Fibroblast of skin of abdomen (primary cell): ENCODE results near the gene OR51B4.
A peak's percentile ranks its signal among the peaks of the same experiment; 100 is the strongest.

Experiments
- DNase-seq: peaks from one replicate; pipeline ENCODE4 v3.0.0-alpha.2; 2013

The OR51B4 gene

DNA sequence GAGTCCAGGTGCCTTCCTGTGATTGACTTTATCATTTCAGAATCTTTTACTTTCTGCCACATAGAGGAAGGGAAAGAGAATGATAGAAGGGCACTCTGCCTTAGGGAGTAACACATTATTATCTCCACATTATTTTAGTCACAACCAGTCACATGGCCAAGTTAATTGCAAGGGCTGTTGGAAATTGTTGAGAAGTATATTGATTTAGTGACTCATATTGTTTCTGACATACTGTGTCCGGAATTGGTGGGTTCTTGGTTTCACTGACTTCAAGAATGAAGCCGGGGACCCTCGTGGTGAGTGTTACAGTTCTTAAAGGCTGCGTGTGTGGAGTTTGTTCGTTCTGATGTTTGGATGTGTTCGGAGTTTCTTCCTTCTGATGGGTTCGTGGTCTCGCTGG lies 8.7 kb downstream of the OR51B4 start:
- DNase-seq, result no peak

DNA sequence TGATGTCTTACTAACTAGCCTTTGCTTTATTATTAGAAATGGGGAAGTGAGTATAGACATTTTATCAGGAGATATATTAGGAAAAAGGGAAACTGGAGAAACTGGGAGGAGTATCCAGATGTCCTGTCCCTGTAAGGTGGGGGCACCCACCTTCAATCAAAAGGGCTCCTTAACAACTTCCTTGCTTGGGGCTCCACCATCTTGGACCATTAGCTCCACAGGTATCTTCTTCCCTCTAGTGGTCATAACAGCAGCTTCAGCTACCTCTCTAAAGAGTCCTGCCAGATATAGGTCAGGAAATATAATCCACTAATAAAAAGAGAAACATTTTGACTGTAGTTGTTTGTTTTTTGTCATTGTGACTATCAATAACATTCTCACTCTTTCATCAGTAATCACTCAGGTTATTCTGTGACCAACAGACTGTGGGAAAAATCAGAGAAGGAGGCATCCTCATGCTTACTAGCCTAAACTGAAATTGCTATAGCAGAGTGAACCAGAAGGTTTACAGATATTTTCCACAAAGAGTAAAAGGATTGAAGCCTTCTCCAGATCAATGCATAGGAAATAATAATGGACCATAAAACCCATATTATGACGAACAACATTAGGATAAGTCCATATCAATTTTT lies 10.4 kb downstream of the OR51B4 start:
- DNase-seq, result peak; percentile 24

DNA sequence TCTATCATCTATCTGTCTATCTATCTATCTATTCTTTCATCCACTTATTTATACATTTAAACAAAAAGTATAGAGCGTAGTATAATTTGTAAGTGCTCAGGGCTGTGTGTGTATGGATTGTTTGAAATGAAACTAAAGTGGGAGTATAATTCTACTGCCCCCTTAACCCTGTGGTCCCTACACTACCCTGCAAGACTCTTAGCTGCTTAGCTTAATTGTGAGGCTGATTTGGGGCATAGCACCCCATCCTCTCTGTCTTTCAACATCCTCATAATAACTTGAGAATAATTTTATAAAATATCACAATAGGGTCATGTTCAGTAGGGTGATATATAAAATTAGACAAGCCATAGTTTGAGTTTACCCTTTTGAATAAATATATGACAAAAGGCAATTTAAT lies 11.6 kb downstream of the OR51B4 start:
- DNase-seq, result no peak

DNA sequence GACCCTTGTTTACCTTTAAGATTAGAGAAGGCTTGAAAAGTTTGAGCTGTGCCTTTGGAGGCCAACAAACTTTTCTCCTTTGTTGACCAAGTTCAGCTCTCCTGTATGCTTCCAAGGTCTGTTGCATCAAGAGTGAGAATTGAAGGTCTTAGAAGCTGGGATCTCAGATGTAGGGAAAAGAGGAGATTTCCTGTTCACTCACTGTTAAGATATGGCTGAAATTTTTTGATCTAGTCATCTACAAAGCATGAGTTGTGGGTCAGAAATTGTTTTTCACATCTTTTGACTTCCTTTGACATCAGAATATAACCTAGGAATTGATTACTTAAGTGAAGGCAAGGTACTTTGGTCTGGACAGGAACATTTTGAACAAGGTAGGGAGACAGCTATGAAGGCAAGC lies 12.1 kb downstream of the OR51B4 start:
- DNase-seq, result peak; percentile 20

DNA sequence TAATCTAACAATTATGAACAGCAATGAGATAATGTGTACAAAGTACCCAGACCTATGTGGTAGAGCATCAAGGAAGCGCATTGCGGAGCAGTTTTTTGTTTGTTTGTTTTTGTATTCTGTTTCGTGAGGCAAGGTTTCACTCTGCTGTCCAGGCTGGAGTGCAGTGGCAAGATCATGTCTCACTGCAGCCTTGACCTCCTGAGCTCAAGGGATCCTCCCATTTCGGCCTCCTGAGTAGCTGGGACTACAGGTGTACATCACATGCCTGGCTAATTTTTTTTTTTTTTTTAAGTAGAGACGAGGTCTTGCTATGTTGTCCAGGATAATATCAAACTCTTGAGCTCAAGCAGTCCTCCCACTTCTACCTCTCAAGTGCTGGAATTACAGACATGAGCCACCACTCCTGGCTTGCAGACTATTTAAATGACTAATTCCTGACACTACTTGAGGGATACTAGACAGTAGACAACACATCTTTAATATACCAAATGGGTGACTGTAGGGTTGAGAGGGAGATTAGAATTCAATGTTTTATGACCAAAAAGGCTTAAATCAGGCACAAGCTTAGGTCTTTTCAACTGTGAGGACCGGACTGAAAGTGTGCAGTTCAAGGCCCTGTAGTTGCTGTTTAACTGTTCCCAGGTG lies 12.7 kb downstream of the OR51B4 start:
- peak; percentile 16 for DNase-seq

DNA sequence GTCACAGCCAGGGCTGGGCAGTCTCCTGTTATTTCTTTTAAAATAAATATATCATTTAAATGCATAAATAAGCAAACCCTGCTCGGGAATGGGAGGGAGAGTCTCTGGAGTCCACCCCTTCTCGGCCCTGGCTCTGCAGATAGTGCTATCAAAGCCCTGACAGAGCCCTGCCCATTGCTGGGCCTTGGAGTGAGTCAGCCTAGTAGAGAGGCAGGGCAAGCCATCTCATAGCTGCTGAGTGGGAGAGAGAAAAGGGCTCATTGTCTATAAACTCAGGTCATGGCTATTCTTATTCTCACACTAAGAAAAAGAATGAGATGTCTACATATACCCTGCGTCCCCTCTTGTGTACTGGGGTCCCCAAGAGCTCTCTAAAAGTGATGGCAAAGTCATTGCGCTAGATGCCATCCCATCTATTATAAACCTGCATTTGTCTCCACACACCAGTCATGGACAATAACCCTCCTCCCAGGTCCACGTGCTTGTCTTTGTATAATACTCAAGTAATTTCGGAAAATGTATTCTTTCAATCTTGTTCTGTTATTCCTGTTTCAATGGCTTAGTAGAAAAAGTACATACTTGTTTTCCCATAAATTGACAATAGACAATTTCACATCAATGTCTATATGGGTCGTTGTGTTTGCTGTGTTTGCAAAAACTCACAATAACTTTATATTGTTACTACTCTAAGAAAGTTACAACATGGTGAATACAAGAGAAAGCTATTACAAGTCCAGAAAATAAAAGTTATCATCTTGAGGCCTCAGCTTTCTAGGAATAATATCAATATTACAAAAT lies 13.4 kb downstream of the OR51B4 start:
- DNase-seq, result no peak

DNA sequence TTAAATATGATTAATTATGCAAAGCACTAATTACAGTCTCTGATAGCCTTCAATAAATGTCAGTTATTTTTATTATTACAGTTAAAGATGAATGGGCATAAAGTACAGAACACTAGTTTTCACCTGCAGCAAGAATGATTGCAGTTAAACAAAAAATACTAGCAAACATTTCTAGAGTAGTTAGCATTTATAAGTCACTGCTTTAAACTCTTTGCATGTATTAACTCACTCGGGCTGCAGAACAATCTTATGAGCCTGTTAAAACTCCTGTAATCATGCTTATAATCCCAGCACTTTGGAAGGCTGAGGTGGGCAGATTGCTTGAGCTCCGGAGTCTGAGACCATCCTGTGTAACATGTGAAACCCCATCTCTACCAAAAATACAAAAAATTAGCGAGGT lies 14.8 kb downstream of the OR51B4 start:
- no peak for DNase-seq

DNA sequence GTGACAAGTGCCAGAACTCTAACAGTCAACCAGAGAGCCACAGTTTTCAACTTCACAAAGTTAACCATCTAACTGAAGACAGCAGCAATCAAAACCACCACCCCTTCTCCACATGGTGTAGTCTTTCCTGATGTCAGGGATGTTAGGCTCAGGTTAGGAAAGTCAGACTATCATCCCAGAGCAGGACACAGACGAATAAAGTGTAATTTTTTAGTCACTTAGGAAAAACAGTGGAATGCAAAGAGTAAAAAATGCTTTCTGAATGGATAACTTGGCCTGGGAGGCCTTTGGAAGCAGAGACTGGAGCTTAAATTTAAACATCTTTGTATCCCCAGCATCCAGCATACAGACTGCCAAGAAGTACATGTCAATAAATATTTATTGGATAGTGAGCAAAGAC lies 15.4 kb downstream of the OR51B4 start:
- no peak for DNase-seq

DNA sequence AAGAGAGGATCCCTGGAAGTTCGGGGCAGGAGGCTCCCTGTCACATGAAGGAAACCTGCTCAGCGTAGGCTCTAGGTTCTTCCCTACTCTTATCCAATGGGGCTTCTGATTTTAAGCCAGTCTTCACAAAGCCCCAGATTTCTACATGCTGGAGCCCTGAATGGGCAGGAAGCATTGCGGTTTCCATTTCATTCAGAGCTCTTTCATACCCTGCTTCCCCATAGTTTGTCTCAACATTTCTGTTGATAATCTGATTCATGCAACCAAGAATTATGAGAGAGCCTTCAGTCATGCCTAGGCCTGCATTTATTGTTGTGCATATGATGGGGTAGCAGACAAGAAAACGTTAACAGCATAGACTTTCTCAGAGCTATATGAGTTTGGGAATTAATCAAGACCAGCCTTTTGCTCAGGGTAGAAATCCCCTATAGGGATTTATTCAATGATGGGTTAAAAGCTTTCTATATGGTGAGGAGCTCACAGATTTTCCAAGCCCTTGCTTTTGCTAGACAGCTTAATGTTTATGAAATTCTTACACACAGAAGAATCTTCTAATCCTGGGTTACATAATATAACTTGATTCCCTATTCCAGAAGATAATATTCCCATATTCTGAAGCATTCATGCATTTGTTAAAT lies 15.9 kb downstream of the OR51B4 start:
- no peak for DNase-seq

DNA sequence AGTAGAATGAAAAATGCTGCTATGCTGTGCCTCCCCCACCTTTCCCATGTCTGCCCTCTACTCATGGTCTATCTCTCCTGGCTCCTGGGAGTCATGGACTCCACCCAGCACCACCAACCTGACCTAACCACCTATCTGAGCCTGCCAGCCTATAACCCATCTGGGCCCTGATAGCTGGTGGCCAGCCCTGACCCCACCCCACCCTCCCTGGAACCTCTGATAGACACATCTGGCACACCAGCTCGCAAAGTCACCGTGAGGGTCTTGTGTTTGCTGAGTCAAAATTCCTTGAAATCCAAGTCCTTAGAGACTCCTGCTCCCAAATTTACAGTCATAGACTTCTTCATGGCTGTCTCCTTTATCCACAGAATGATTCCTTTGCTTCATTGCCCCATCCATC lies 17.1 kb downstream of the OR51B4 start:
- no peak for DNase-seq

DNA sequence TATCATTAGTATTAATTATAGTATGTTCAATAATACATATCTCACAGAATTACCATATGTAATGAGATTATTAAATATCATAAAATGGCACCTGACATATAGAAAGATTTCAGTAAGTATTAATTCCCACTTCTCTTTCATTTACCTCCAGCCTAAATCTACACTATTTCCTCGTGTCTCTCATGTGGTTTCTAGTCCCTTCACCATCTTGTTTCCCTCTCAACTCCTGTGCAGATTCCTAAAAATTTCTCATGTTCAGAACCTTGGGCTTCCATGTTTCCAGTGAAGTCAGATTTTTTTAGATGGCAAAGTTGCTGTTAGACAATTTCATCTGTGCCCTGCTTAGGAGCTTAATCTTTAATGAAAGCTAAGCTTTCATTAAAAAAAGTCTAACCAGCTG lies 17.9 kb downstream of the OR51B4 start:
- no peak for DNase-seq

DNA sequence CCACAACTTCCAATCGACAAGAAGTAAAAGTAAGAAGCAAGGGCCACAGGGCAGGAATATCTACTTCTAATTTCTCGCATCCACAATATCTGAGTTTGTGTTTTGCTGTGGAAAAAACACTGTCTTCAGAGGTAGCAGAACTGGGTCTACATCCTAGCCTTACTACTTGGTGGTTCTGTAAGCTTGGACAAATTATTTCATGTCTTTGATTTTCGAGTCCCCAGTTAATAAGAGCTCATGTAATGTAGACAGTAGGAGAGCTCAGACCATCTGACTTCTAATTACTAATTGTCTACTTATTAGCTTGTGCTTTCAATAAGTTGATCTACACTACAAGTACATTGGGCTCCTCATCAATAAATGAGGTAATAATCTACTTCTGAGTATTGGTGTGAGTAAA lies 18.7 kb downstream of the OR51B4 start:
- DNase-seq, result no peak

DNA sequence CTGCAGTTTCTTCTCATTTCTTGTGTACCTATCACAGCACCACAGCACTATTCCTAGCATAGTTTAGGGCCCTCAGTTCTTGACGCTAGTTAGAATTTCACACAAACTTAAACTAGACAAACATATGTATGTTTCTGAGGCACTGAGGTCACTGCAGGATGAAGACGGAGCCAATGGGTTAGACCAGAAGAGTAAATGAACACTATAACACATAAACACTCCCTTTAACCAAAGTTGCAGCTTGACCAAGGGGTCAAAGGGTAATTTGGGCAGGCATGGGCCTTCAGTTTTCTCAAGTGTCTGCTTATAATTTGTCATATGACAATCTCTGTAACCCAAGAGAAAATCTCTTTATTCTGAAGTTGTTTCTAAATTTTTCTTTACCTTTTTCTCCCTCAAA lies 19.1 kb downstream of the OR51B4 start:
- DNase-seq, result no peak

DNA sequence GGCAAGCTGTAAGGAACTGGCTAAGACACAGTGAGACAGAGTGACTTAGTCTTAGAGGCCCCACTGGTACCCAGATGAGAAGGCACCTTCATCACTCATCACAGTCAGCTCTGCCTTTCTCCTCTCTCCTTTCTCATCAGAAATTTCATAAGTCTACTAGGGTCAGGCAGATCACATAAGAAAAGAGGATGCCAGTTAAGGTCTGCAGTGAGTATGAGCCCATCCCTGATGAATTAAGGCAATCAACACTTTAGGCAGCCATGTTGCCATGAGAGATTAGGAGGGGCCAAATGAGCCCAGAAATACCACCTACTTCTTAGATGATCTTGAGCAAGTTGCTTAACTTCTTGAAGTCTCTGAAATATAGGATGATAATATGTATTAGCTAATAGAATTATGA lies 20.1 kb downstream of the OR51B4 start:
- no peak for DNase-seq

DNA sequence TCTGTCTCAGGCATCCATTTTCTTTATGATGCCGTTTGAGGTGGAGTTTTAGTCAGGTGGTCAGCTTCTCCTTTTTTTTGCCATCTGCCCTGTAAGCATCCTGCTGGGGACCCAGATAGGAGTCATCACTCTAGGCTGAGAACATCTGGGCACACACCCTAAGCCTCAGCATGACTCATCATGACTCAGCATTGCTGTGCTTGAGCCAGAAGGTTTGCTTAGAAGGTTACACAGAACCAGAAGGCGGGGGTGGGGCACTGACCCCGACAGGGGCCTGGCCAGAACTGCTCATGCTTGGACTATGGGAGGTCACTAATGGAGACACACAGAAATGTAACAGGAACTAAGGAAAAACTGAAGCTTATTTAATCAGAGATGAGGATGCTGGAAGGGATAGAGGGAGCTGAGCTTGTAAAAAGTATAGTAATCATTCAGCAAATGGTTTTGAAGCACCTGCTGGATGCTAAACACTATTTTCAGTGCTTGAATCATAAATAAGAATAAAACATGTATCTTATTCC lies 21.1 kb downstream of the OR51B4 start:
- peak; percentile 96 for DNase-seq

DNA sequence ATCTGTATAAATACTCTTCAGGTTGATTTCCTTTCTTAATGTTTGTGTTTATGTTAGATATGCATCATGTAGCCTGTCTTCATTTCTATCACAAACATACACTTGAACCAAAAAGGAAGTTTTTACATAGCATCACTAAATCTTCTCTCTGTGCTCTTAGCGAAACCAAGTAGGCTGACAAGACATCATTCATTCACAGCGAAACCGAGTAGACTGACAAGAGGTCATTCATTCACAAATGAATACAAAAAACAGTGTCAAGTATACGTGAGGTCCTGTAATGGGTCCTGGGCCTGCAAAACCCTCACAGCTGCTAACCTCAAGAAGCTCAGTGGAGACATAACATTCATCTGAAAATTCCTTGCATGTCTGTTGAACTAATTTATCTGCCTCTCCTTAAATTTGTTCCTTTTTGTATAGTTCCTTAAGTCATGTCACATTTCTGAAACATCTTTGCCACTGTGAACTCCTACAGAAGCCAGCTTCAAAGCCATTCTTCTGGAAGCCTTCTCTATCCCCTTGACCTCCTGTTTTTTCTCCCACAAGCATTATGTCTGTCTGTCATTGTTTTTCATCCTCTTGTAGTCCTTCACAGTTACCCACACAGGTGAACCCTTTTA lies 22.2 kb downstream of the OR51B4 start:
- DNase-seq, result no peak

DNA sequence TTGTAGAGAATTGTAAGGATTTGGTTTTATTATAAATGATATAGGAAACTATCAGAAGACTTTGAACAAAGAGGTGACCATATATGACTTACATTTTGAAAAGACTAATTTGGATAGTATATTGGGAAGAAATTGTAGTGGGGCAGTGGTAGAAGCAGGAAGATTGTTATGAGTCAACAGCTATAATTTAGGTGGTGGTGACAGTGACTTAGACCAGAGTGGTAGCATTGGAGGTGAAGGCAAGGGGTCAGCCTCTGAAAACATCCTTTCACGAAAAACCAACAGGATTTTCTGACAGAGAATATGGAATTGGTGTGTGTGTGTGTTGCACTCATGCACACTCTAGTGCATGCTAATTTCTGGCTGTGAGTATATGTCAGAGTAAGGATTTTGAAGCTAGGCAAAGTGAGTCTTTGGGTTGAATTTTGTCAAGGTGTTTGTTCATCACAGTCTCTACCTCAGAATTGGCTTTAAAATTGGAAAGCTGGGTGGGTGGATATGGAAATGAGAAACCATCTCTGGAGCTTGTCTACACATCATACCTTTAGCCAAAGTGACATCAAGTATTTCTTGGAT lies 23.9 kb downstream of the OR51B4 start:
- DNase-seq, result peak; percentile 5

DNA sequence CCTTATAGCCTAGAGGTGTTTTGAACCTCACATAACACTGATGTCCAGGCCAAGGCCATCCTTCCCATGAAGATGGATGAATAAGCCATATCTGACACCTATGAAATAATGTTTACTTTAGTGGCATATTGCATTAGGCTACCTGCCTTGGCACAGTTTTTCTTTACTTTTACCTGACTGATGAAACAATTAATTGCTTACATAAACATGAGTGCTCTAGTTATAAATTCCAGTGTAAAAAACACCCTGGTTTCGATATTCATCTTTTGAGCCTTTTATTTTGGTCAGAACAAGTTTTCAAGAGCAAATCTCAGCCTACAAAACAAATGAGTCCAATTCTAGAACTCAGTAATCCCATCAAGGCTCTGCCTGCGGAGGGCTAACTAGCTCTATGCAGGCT lies 25.0 kb downstream of the OR51B4 start:
- no peak for DNase-seq

DNA sequence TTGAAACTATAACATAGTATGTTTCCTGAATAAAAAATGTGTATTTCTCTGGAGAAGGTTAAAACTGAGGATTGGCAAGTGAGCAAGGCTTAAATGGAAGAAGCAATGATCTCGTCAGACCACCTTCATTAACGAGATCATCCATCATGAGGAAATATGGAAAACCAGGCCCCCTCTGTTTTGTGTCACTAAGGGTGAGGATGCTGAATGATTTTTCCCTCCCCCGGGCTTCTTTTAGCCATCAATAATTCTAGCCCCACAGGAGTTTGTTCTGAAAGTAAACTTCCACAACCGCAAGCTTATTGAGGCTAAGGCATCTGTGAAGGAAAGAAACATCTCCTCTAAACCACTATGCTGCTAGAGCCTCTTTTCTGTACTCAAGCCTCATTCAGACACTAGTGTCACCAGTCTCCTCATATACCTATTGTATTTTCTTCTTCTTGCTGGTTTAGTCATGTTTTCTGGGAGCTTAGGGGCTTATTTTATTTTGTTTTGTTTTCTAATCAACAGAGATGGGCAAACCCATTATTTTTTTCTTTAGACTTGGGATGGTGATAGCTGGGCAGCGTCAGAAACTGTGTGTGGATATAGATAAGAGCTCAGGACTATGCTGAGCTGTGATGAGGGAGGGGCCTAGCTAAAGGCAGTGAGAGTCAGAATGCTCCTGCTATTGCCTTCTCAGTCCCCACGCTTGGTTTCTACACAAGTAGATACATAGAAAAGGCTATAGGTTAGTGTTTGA lies 26.2 kb downstream of the OR51B4 start:
- DNase-seq, result no peak

DNA sequence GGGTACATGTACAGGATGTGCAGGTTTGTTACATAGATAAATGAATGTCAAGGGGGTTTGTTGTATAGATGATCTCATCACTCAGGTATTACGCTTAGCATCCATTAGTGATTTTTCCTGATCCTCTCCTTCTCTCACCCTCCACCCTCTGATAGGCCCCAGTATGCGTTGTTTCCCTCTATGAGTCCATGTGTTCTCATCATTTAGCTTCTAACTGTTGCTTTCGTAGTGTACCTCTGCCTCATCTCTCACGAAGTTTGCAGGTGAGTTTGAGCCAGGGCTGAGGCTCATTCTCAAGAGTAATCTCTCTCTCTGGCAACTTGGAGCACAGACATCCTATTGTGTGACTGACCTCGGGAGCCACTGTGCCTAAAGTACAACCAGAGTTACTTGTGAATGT lies 27.4 kb downstream of the OR51B4 start:
- DNase-seq, result no peak

DNA sequence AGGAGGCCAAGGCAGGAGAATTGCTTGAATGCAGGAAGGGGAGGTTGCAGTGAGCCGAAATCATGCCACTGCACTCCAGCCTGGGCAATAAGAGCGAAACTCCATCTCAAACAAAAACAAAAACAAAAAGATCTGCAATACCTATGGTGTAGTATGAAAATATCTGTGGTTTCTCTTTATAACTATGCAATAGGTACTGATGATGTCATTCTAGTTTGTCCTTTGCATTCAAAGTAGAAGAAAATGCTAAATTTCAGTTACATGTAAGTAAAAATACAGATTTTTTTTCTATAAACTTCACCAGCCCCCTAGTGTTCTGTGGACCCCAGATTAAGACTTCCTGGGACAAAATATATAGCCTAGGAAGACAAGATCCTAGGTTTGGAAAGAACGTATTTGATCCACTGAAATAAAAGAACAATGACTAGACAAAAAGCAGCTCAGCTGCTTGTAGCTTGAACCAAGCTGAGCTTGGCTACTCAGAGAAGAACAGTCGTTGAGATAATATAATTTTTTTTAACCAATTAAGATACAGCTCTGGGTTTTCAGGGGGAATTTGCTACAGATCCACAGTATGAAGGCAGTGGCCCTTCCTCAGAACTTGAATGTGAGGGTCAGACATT lies 29.2 kb downstream of the OR51B4 start:
- DNase-seq, result no peak
